GM12874 (cell line): ENCODE results near the gene RNF113B.

ENCODE experiments used
- CTCF ChIP-seq: IDR thresholded peaks from 2 replicates; pipeline ENCODE4 v1.5.1; 2011; ENCODE audit warnings: low read depth, mild to moderate bottlenecking, control low read depth, low read length, moderate library complexity; ENCODE audit not compliant: insufficient read depth

Gene RNF113B

GRCh38 chr13:98214008-98214643 is 37.1 kb upstream of the RNF113B start:
- TF ChIP-seq CTCF = no peak

- TF ChIP-seq CTCF = no peak
Measured at GRCh38 chr13:98213354-98213753, 36.3 kb upstream of the RNF113B start.

GRCh38 chr13:98212763-98213162 is 35.7 kb upstream of the RNF113B start:
- TF ChIP-seq CTCF = no peak

- TF ChIP-seq CTCF = no peak
Measured at GRCh38 chr13:98208606-98209005, 31.5 kb upstream of the RNF113B start.

- TF ChIP-seq CTCF = no peak
Measured at GRCh38 chr13:98207416-98207815, 30.3 kb upstream of the RNF113B start.

GRCh38 chr13:98206946-98207345 is 29.9 kb upstream of the RNF113B start:
- TF ChIP-seq CTCF = no peak

GRCh38 chr13:98204546-98204945 is 27.5 kb upstream of the RNF113B start:
- no peak for TF ChIP-seq CTCF
